CD14-positive monocyte (primary cell): Measurements from ENCODE around the gene HOXC11. TPM values are rescaled to one million over a fixed set of nuclear protein-coding genes. Genes with fewer than 3 reads are reported as not detected.
A peak's percentile ranks its signal among the peaks of the same experiment; 100 is the strongest.

ENCODE experiments used
- DNase-seq, 3 donors: peaks; one replicate each; pipeline ENCODE4 v3.0.0-alpha.2; 2011 to 2022
- H2AFZ ChIP-seq: 2 replicates; pipeline ENCODE4 v1.6.0; 2012; ENCODE audit warnings: mild to moderate bottlenecking, low read depth, low read length, inconsistent platforms; ENCODE audit not compliant: insufficient read depth, poor library complexity, severe bottlenecking
- H3K27ac ChIP-seq, 2 donors: 1 replicate in 1 of 2; 2 replicates in 1 of 2; pipeline ENCODE4 v1.5.1; 2012 to 2013; ENCODE audit warnings: low read length in 2 of 2, control low read depth in 1 of 2, inconsistent platforms in 1 of 2, low read depth in 1 of 2, mild to moderate bottlenecking in 1 of 2
- H3K27me3 ChIP-seq, 2 donors: one replicate each; pipeline versions ENCODE4 v1.6.0 to v1.6.1; 2011 to 2013; ENCODE audit warnings: low read length in 2 of 2; ENCODE audit not compliant: control insufficient read depth in 2 of 2, insufficient read depth in 2 of 2
- H3K36me3 ChIP-seq, 2 donors: replicated peaks in 1 of 2; 1 replicate in 1 of 2; 2 replicates in 1 of 2; pipeline versions ENCODE4 v1.5.1 to v1.6.1; 2012 to 2013; ENCODE audit warnings: low read length in 2 of 2, control low read depth in 1 of 2, inconsistent platforms in 1 of 2, mild to moderate bottlenecking in 1 of 2; ENCODE audit not compliant: insufficient read depth in 2 of 2, control insufficient read depth in 1 of 2
- H3K4me1 ChIP-seq, 2 donors: 1 replicate in 1 of 2; 2 replicates in 1 of 2; pipeline versions ENCODE4 v1.5.1 to v1.6.1; 2012 to 2013; ENCODE audit warnings: low read length in 2 of 2, control low read depth in 1 of 2, inconsistent platforms in 1 of 2, mild to moderate bottlenecking in 1 of 2, moderate library complexity in 1 of 2; ENCODE audit not compliant: insufficient read depth in 2 of 2, control insufficient read depth in 1 of 2
- H3K4me2 ChIP-seq: replicated peaks from 2 replicates; pipeline ENCODE3; 2012; ENCODE audit warnings: low read length, moderate library complexity, mild to moderate bottlenecking; ENCODE audit not compliant: poor library complexity, severe bottlenecking; ENCODE audit errors: extremely low read depth
- H3K4me3 ChIP-seq, 3 experiments: fragments of 200-600 bp in 1 of 3; sonication (generic) in 1 of 3; replicated peaks in 1 of 3; 1 replicate in 2 of 3; 2 replicates in 1 of 3; pipeline ENCODE4 v1.5.1; 2011 to 2013; ENCODE audit warnings: low read length in 3 of 3, mild to moderate bottlenecking in 3 of 3, control low read depth in 2 of 3, low read depth in 2 of 3, inconsistent platforms in 1 of 3, moderate library complexity in 1 of 3
- H3K79me2 ChIP-seq: 2 replicates; pipeline ENCODE4 v1.6.0; 2012; ENCODE audit warnings: mild to moderate bottlenecking, control low read depth, inconsistent platforms, low read length, moderate library complexity; ENCODE audit not compliant: insufficient read depth
- H3K9ac ChIP-seq: 2 replicates; pipeline ENCODE4 v1.6.0; 2017; ENCODE audit warnings: low read length, mild to moderate bottlenecking; ENCODE audit not compliant: insufficient read depth, poor library complexity, severe bottlenecking
- H3K9me3 ChIP-seq, 2 donors: replicated peaks in 1 of 2; 1 replicate in 1 of 2; 2 replicates in 1 of 2; pipeline versions ENCODE4 v1.5.1 to v1.6.1; 2012 to 2013; ENCODE audit warnings: low read length in 2 of 2, control low read depth in 1 of 2; ENCODE audit not compliant: control insufficient read depth in 1 of 2, insufficient read depth in 1 of 2
- H4K20me1 ChIP-seq: 2 replicates; pipeline ENCODE4 v1.6.0; 2012; ENCODE audit warnings: mild to moderate bottlenecking, low read length, control low read depth, moderate library complexity; ENCODE audit not compliant: insufficient read depth
- H3K27ac Mint-ChIP-seq, 7 donors: one replicate each; pipeline ENCODE4 v1.8.0; 2020; ENCODE audit warnings: mild to moderate bottlenecking in 7 of 7, mixed read lengths in 7 of 7, moderate library complexity in 6 of 7, inconsistent platforms in 2 of 7
- H3K27me3 Mint-ChIP-seq, 3 donors: one replicate each; pipeline ENCODE4 v1.8.0; 2021 to 2022; ENCODE audit warnings: low read depth in 3 of 3, mild to moderate bottlenecking in 3 of 3, mixed read lengths in 3 of 3, moderate library complexity in 3 of 3, inconsistent platforms in 1 of 3
- H3K36me3 Mint-ChIP-seq, 2 donors: one replicate each; pipeline ENCODE4 v1.8.0; 2020; ENCODE audit warnings: mixed read lengths in 2 of 2, inconsistent platforms in 1 of 2, mild to moderate bottlenecking in 1 of 2
- H3K4me1 Mint-ChIP-seq: one replicate; pipeline ENCODE4 v1.8.0; 2020; ENCODE audit warnings: mild to moderate bottlenecking, mixed read lengths
- H3K4me3 Mint-ChIP-seq, 2 donors: one replicate each; pipeline ENCODE4 v1.8.0; 2020; ENCODE audit warnings: mild to moderate bottlenecking in 2 of 2, mixed read lengths in 2 of 2, moderate library complexity in 1 of 2
- H3K9me3 Mint-ChIP-seq, 7 donors: one replicate each; pipeline ENCODE4 v1.8.0; 2020 to 2022; ENCODE audit warnings: mixed read lengths in 7 of 7, mild to moderate bottlenecking in 6 of 7, moderate library complexity in 6 of 7, inconsistent platforms in 2 of 7
- WGBS: methylation state at CpG from one replicate; pipeline ENCODE4 v1.1.5; 2013; ENCODE audit warnings: missing lambda C conversion rate; ENCODE audit not compliant: insufficient coverage; 5-methylcytosine and 5-hydroxymethylcytosine counted together
- intact Hi-C, 2 donors: fragments of 100-400 bp; cut with micrococcal nuclease; formaldehyde crosslinking; loops; one replicate each; pipeline versions ENCODE4 v1.15.0 to v1.15.1; 2023
- polyA plus RNA-seq, 3 donors: library from polyadenylated mRNA; depleted of rRNA in 1 of 3; unstranded in 2 of 3; stranded (reverse) in 1 of 3; fragments of 300-500 nt in 2 of 3; fragments of >200 nt in 1 of 3; fragmentation: Illumina TruSeq in 2 of 3; gene quantifications; 1 replicate in 2 of 3; 2 replicates in 1 of 3; pipeline ENCODE4 v1.2.3, GENCODE V29; 2012 to 2021
- TF ChIP-seq, protein P1 (sequence below): fragments of 200-600 bp; IDR thresholded peaks from one replicate; pipeline ENCODE4 v1.8.0; 2022; ENCODE audit warnings: antibody characterized with exemption, mild to moderate bottlenecking

HOXC11 gene
- polyA plus RNA-seq, 3 donors, result not detected

DNA sequence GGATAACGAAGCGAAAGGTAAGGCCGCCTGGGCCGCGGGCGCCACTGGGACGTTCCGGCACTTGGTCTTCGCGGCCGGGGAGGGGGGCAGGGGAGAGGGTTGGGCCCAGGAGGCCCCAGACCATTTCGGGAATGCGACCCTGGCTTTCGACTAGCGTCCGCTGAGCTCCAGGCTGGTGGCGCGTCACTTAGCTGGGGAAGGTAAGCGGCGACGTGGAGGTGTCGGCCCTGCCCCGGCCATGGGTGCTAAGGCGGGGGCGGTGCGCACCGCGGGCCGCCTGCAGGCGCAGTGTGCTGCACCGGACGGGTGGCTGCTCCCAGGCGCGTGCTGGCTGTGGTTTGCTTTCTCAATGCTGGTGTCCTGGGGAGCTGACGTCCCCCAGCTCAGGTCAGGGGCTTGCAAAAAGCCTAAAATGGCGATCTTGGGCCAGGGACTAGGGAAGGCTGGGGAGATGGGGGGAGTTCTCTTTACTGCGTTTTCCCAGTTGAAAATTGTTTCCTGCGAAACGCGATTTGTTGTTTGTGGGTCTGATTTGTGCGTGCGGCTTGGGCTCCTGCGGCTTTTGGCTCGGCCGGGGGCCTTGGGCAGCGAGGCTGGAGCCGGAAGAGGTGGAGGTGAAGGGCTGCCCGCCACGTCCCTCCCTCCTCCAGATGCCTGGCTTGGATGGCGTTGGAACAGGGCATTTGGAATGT, 13.2 kb downstream of the HOXC11 start:
- H3K36me3 ChIP-seq, result no peaks in the 10 kb centered on the region
- peaks cover 47 to 85% of the 10 kb centered on the region in 2 donors for H3K9me3 ChIP-seq
- no peak overlapping the region for H3K27ac ChIP-seq
- no peaks in the 10 kb centered on the region for H4K20me1 ChIP-seq
- TF ChIP-seq, protein P1, sequence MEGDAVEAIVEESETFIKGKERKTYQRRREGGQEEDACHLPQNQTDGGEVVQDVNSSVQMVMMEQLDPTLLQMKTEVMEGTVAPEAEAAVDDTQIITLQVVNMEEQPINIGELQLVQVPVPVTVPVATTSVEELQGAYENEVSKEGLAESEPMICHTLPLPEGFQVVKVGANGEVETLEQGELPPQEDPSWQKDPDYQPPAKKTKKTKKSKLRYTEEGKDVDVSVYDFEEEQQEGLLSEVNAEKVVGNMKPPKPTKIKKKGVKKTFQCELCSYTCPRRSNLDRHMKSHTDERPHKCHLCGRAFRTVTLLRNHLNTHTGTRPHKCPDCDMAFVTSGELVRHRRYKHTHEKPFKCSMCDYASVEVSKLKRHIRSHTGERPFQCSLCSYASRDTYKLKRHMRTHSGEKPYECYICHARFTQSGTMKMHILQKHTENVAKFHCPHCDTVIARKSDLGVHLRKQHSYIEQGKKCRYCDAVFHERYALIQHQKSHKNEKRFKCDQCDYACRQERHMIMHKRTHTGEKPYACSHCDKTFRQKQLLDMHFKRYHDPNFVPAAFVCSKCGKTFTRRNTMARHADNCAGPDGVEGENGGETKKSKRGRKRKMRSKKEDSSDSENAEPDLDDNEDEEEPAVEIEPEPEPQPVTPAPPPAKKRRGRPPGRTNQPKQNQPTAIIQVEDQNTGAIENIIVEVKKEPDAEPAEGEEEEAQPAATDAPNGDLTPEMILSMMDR, result no peak
- peak overlapping the region in 1 of 2 donors; percentile 83 for H3K4me3 Mint-ChIP-seq
- H2AFZ ChIP-seq, result no peak overlapping the region
- H3K79me2 ChIP-seq, result no peaks in the 10 kb centered on the region
- H3K4me3 ChIP-seq, result peak overlapping the region in 1 of 3 experiments; percentile 45
- H3K4me1 Mint-ChIP-seq, result peaks cover 42% of the 10 kb centered on the region
- no peak overlapping the region for H3K27ac Mint-ChIP-seq
- peaks cover 30 to 36% of the 10 kb centered on the region in 2 donors for H3K4me1 ChIP-seq
- peaks cover 17 to 80% (median 60%) of the 10 kb centered on the region in 7 donors for H3K9me3 Mint-ChIP-seq
- peaks cover 8 to 36% of the 10 kb centered on the region in 2 donors for H3K36me3 Mint-ChIP-seq
- WGBS, result 3% methylated on average over 46 of the region's 50 CpGs
- peaks cover 98 to 100% (median 100%) of the 10 kb centered on the region in 3 donors for H3K27me3 Mint-ChIP-seq
- intact Hi-C loops, result loop anchor here in 1 of 2 donors (10.0 kb wide), 1 partner anchor 291 kb away; no protein-coding TSS in a partner anchor
- no peak for DNase-seq
- H3K27me3 ChIP-seq, result peaks cover 91 to 100% of the 10 kb centered on the region in 2 donors
- H3K9ac ChIP-seq, result no peak overlapping the region
- peak overlapping the region; percentile 37 for H3K4me2 ChIP-seq

DNA sequence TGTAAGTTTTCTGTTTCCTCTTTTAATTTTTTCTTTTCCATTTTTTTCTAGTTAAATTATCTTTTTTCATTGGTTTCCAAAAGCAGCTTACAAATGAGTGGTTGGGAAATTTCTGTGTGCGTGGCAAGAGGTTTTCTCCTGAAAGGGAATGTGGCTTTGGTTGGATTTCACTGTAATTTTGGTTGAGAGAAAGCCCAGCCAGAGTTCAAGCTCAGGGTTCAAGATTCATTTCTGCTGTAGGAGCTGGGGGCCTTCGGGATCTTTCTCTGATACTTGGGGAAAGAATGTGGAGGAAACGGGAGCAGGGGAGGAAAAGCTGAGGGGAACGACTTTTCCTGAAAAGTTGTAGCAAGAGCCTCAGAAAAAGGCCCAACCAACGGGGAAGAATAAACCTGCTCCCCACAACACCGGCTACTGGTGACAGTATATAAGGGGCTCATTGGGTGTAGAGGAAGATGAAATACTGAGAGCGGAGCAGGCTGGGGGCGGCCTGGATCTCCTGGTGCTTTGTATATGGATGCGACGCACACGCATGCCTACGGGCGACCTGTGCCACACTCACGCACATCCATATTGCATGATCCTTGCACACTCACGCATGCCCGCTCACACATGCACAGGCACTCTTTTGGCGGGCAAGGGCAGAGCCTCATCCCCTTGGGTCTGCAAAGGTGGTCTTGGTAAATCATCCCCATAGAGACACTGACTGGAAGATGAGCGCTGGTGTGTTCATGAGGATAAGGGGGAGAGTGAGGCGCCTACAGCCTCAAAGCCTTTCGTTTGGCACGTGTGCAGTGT, 14.0 kb downstream of the HOXC11 start:
- no peak for DNase-seq

More for the DNA sequence above, 14.0 kb downstream of the HOXC11 start:
- Histone ChIP-seq H3K9me3 (peaks cover 46 to 85% of the 10 kb centered on the region in 2 donors), H3K27me3 (peaks cover 91 to 100% of the 10 kb centered on the region in 2 donors), H3K4me3 (no peak overlapping the region), H3K27ac (no peak overlapping the region), H3K4me2 (no peak overlapping the region), H3K4me1 (peaks cover 30 to 36% of the 10 kb centered on the region in 2 donors), H3K36me3 (no peaks in the 10 kb centered on the region), H3K79me2 (no peaks in the 10 kb centered on the region), H4K20me1 (no peaks in the 10 kb centered on the region), H2AFZ (no peak overlapping the region), H3K9ac (no peak overlapping the region)
- Mint-ChIP-seq H3K27me3 (peaks cover 98 to 100% (median 100%) of the 10 kb centered on the region in 3 donors), H3K4me3 (peak overlapping the region in 1 of 2 donors; percentile 80), H3K27ac (no peak overlapping the region), H3K9me3 (peaks cover 17 to 83% (median 57%) of the 10 kb centered on the region in 7 donors), H3K36me3 (peaks cover 6 to 36% of the 10 kb centered on the region in 2 donors), H3K4me1 (peaks cover 42% of the 10 kb centered on the region)
- WGBS, result 31% methylated on average over 6 of the region's 21 CpGs
- TF ChIP-seq, protein P1, result no peak
- intact Hi-C loops, result loop anchor here in 1 of 2 donors (10.0 kb wide), 1 partner anchor 292 kb away; no protein-coding TSS in a partner anchor
